HCT116 (cell line): ENCODE data around the gene LMNTD1. TPM values are rescaled to one million over a fixed set of nuclear protein-coding genes. Genes with fewer than 3 reads are reported as not detected.
"Not testable (repeated sequence)": the region's sequence is repeated elsewhere in the genome, so short reads cannot be mapped to it uniquely, and the experiment has no call there.

Experiments
- ATAC-seq: fragments of 200-7000 bp; cut with Tn5 transposase; 2 replicates; pipeline ENCODE4 v1.9.1; 2020; ENCODE audit warnings: mild to moderate bottlenecking, moderate library complexity
- BruUV-seq: library from RNA; stranded (reverse); fragments of 400-500 nt; replicated peaks from 2 replicates; lab custom pipeline; 2021; lab: Mats Ljungman, UMichigan
- CTCF ChIA-PET: fragments of 300-600 bp; sonication (Branson Sonifier 250); formaldehyde crosslinking; loops from one replicate; lab custom pipeline; 2021; ENCODE audit warnings: antibody characterized with exemption; lab: Charles Lee
- POLR2A ChIA-PET: fragments of 300-600, 350-600 bp; sonication (Branson Sonifier 250); formaldehyde crosslinking; loops from one replicate; lab custom pipeline; 2021; ENCODE audit warnings: antibody characterized with exemption; lab: Charles Lee
- RAD21 ChIA-PET, 2 experiments: fragments of 300-600 bp; sonication (Branson Sonifier 250); formaldehyde crosslinking; loops; one replicate each; lab custom pipeline; 2023; ENCODE audit warnings: low total read pairs in 2 of 2; ENCODE audit not compliant: uncharacterized antibody in 2 of 2, unreplicated experiment in 2 of 2, low non-redundant PET in 1 of 2; lab: Charles Lee
- DNase-seq: peaks from one replicate; pipeline ENCODE4 v3.0.0-alpha.2; 2010; ENCODE audit warnings: low read depth, low spot score
- H2AFZ ChIP-seq: fragments of 200-600 bp; shearing (Covaris generic), sonication (generic); 2 replicates; pipeline ENCODE4 v1.6.1; 2017; ENCODE audit warnings: low read depth, mixed run types, mixed read lengths, antibody characterized with exemption, low read length; ENCODE audit not compliant: poor library complexity, severe bottlenecking
- H3K27ac ChIP-seq: 2 replicates; pipeline ENCODE4 v1.5.1; 2012; ENCODE audit warnings: low read depth, low read length
- H3K27me3 ChIP-seq: fragments of 200-600 bp; sonication (generic); 2 replicates; pipeline ENCODE4 v1.6.1; 2016; ENCODE audit warnings: mixed run types, low read length, mixed read lengths; ENCODE audit not compliant: insufficient read depth
- H3K36me3 ChIP-seq, 2 experiments: fragments of 200-500 bp in 1 of 2; fragments of 200-600 bp in 1 of 2; sonication (Bioruptor generic) in 1 of 2; sonication (generic) in 1 of 2; 2 replicates each; pipeline versions ENCODE4 v1.5.1 to v1.6.1; 2014 to 2016; ENCODE audit warnings: low read length in 2 of 2, inconsistent platforms in 1 of 2, mixed read lengths in 1 of 2, mixed run types in 1 of 2; ENCODE audit not compliant: insufficient read depth in 2 of 2, control insufficient read depth in 1 of 2
- H3K4me1 ChIP-seq, 2 experiments: fragments of 200-600 bp in 1 of 2; sonication (generic) in 1 of 2; 2 replicates each; pipeline versions ENCODE4 v1.5.1 to v1.6.1; 2012 to 2017; ENCODE audit warnings: low read length in 2 of 2, inconsistent platforms in 1 of 2, mild to moderate bottlenecking in 1 of 2, mixed read lengths in 1 of 2, mixed run types in 1 of 2, moderate library complexity in 1 of 2; ENCODE audit not compliant: insufficient read depth in 2 of 2, control insufficient read depth in 1 of 2
- H3K4me2 ChIP-seq: fragments of 200-600 bp; sonication (generic); 2 replicates; pipeline ENCODE4 v1.6.1; 2017; ENCODE audit warnings: mixed run types, low read length, mixed read lengths
- H3K4me3 ChIP-seq, 2 experiments: fragments of 200-600 bp in 1 of 2; sonication (generic) in 1 of 2; replicated peaks in 1 of 2; 2 replicates each; pipeline ENCODE4 v1.5.1; 2011 to 2016; ENCODE audit warnings: low read length in 2 of 2, control low read depth in 1 of 2, low read depth in 1 of 2, mild to moderate bottlenecking in 1 of 2, mixed read lengths in 1 of 2, mixed run types in 1 of 2
- H3K79me2 ChIP-seq: fragments of 200-600 bp; sonication (generic); 2 replicates; pipeline ENCODE4 v1.6.1; 2017; ENCODE audit warnings: mild to moderate bottlenecking, mixed run types, low read length, moderate library complexity, mixed read lengths; ENCODE audit not compliant: insufficient read depth
- H3K9ac ChIP-seq: fragments of 200-600 bp; sonication (generic); 2 replicates; pipeline ENCODE4 v1.6.1; 2016; ENCODE audit warnings: low read length, mixed read lengths
- H3K9me2 ChIP-seq: fragments of 200-600 bp; sonication (generic), shearing (Covaris generic); 2 replicates; pipeline ENCODE4 v1.6.1; 2017; ENCODE audit warnings: mixed run types, mild to moderate bottlenecking, moderate library complexity; ENCODE audit not compliant: insufficient read depth
- H3K9me3 ChIP-seq, 2 experiments: fragments of 200-500 bp in 1 of 2; fragments of 200-600 bp in 1 of 2; sonication (Bioruptor generic) in 1 of 2; sonication (generic) in 1 of 2; 2 replicates each; pipeline ENCODE4 v1.6.1; 2014 to 2017; ENCODE audit warnings: low read length in 2 of 2, mixed read lengths in 2 of 2, inconsistent platforms in 1 of 2, low read depth in 1 of 2, mild to moderate bottlenecking in 1 of 2, mixed run types in 1 of 2, moderate library complexity in 1 of 2; ENCODE audit not compliant: control insufficient read depth in 1 of 2, insufficient read depth in 1 of 2
- H4K20me1 ChIP-seq: fragments of 200-600 bp; sonication (generic), shearing (Covaris generic); 2 replicates; pipeline ENCODE4 v1.6.1; 2017; ENCODE audit warnings: mixed run types, mild to moderate bottlenecking, moderate library complexity; ENCODE audit not compliant: insufficient read depth
- CEBPB ChIP-seq: IDR thresholded peaks from 2 replicates; pipeline ENCODE4 v1.6.1; 2012; ENCODE audit warnings: low read depth
- POLR2AphosphoS5 ChIP-seq: IDR thresholded peaks from 2 replicates; pipeline ENCODE4 v1.6.1; 2011; ENCODE audit warnings: mild to moderate bottlenecking, low read depth, low read length, moderate library complexity
- RAD21 ChIP-seq: IDR thresholded peaks from 2 replicates; pipeline ENCODE4 v1.6.1; 2012; ENCODE audit warnings: low read depth, mild to moderate bottlenecking
- SP1 ChIP-seq: IDR thresholded peaks from 2 replicates; pipeline ENCODE4 v1.6.1; 2012; ENCODE audit warnings: low read depth
- intact Hi-C: fragments of 100-400 bp; cut with micrococcal nuclease; formaldehyde crosslinking; loops from 2 replicates; pipeline ENCODE4 v1.10.0; 2022
- total RNA-seq: library from RNA; stranded (reverse); gene quantifications from one replicate; pipeline ENCODE4 v1.2.1, GENCODE V29; 2021; ENCODE audit not compliant: unreplicated experiment
- TF ChIP-seq, protein P1 (sequence below), 3 experiments: fragments of 200-600 bp in 1 of 3; sonication (generic) in 1 of 3; IDR thresholded peaks in 2 of 3; conservative IDR thresholded peaks in 1 of 3; 2 replicates each; pipeline ENCODE4 v1.5.1; 2012 to 2017; ENCODE audit warnings: low read depth in 2 of 3, low read length in 2 of 3, antibody characterized with exemption in 1 of 3, borderline replicate concordance in 1 of 3, control low read depth in 1 of 3, mild to moderate bottlenecking in 1 of 3, mixed read lengths in 1 of 3, mixed run types in 1 of 3, moderate library complexity in 1 of 3; ENCODE audit not compliant: insufficient read depth in 1 of 3

Gene LMNTD1
- total RNA-seq, 1 experiment from 2014 or later, result not detected

DNA sequence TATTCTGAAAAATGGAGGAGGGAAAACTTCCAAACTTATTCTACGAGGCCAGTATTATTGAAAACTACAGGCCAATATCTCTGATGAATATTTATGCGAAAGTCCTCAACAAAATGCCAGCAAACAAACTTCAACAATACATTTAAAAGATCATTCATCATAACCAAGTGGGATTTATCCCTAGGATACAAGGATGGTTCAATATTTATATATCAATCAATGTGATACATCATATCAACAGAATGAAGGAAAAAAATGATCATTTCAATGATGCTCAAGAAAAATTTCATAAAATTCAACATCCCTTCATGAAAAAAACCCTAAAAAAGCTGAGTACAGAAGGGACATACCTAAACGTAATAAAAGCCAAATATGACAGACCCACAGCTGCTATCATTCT is 45.9 kb upstream of the LMNTD1 start:
- intact Hi-C loops, result no loop called here
- no peak overlapping the region for H3K4me2 ChIP-seq
- no peaks in the 10 kb centered on the region for H3K9me2 ChIP-seq
- H3K36me3 ChIP-seq, result no peaks in the 10 kb centered on the region
- ChIA-PET POLR2A (no interaction called here), CTCF (no interaction called here), RAD21 (no interaction called here)
- ATAC-seq (no peak), DNase-seq (no peak)
- H3K27ac ChIP-seq, result no peak overlapping the region
- no peak overlapping the region for H3K9ac ChIP-seq
- no peaks in the 10 kb centered on the region for H3K27me3 ChIP-seq
- no peaks in the 10 kb centered on the region for H3K79me2 ChIP-seq
- peaks cover 0 to 2% of the 10 kb centered on the region in 2 experiments; a peak in 1 of 4 replicates for H3K4me1 ChIP-seq
- H4K20me1 ChIP-seq, result no peaks in the 10 kb centered on the region
- no TSS peak for BruUV-seq
- TF ChIP-seq SP1 (no peak), POLR2AphosphoS5 (no peak), RAD21 (no peak), CEBPB (no peak)
- TF ChIP-seq, protein P1, sequence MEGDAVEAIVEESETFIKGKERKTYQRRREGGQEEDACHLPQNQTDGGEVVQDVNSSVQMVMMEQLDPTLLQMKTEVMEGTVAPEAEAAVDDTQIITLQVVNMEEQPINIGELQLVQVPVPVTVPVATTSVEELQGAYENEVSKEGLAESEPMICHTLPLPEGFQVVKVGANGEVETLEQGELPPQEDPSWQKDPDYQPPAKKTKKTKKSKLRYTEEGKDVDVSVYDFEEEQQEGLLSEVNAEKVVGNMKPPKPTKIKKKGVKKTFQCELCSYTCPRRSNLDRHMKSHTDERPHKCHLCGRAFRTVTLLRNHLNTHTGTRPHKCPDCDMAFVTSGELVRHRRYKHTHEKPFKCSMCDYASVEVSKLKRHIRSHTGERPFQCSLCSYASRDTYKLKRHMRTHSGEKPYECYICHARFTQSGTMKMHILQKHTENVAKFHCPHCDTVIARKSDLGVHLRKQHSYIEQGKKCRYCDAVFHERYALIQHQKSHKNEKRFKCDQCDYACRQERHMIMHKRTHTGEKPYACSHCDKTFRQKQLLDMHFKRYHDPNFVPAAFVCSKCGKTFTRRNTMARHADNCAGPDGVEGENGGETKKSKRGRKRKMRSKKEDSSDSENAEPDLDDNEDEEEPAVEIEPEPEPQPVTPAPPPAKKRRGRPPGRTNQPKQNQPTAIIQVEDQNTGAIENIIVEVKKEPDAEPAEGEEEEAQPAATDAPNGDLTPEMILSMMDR (IDR thresholded peaks at IDR 0.05 in 2 of 3, conservative IDR thresholded peaks at IDR 0.05 in 1 of 3; ENCODE audit: borderline replicate concordance in 1 of 3, insufficient read depth in 1 of 3, low read depth in 2 of 3, low read length in 2 of 3), result no peak
- no peak overlapping the region for H2AFZ ChIP-seq
- H3K4me3 ChIP-seq, result no peak overlapping the region
- H3K9me3 ChIP-seq, result no peaks in the 10 kb centered on the region

DNA sequence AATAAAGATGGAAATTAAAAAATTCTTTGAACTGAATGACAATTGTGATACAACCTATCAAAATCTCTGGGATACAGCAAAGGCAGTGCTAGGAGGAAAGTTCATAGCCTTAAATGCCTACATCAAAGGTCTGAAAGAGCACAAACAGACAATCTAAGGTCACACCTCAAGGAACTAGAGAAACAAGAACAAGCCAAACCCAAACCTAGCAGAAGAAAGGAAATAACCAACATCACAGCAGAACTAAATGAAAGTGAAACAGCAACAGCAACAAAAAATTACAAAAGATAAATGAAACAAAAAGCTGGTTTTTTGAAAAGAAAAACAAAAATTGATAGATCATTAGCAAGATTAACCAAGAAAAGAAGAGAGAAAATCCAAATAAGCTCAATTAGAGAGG is 42.4 kb upstream of the LMNTD1 start:
- H3K27ac ChIP-seq, CTCF ChIA-PET, BruUV-seq, H3K4me1 ChIP-seq, DNase-seq, ATAC-seq, intact Hi-C loops, H3K9ac ChIP-seq, H3K36me3 ChIP-seq, H3K4me3 ChIP-seq, H3K9me2 ChIP-seq, RAD21 ChIA-PET, H3K27me3 ChIP-seq, H3K79me2 ChIP-seq, H3K9me3 ChIP-seq, H3K4me2 ChIP-seq, H2AFZ ChIP-seq, H4K20me1 ChIP-seq, POLR2A ChIA-PET: not testable (repeated sequence)
